Measurements from ENCODE around the gene STARD13.

The STARD13 gene

DNA sequence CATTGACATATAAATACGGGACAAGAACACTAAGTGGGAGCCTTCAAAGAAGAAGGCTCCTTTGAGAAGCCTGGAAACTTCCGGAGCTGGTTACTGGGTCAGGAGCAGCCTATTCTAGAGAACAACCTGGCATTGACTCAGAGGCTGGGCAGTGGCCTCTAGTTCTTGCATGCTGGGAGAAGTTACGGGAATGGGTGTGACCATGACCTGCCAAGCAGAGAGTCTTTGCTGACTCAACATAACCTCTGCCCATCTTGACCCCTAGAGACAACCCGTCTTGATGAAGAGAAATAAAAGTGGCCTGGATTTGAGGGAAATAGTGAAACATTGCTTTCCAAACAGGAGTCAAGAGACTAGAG lies 21.0 kb downstream of the STARD13 start:
- no peak for DNase-seq (ENCODE audit: low spot score in 2 of 2)
- ATAC-seq (replicated peaks; ENCODE audit: extremely low read depth, poor library complexity, severe bottlenecking) = no peak
- Mint-ChIP-seq H3K27me3 (no peaks in the 10 kb centered on the region), H3K4me1 (no peaks in the 10 kb centered on the region), H3K27ac (ENCODE audit: low read depth) (no peak overlapping the region), H3K9me3 (no peaks in the 10 kb centered on the region), H3K4me3 (no peak overlapping the region), H3K36me3 (ENCODE audit: insufficient read depth) (no peaks in the 10 kb centered on the region)

- ATAC-seq (replicated peaks; ENCODE audit: extremely low read depth, poor library complexity, severe bottlenecking) (no peak), DNase-seq (ENCODE audit: low spot score in 2 of 2) (no peak)
- H3K27ac Mint-ChIP-seq (ENCODE audit: low read depth) = no peak overlapping the region
- no peak overlapping the region for H3K4me3 Mint-ChIP-seq
- no peaks in the 10 kb centered on the region for H3K4me1 Mint-ChIP-seq
- H3K36me3 Mint-ChIP-seq (ENCODE audit: insufficient read depth) = no peaks in the 10 kb centered on the region
- no peaks in the 10 kb centered on the region for H3K9me3 Mint-ChIP-seq
- H3K27me3 Mint-ChIP-seq = no peaks in the 10 kb centered on the region
These were observed 21.5 kb downstream of the STARD13 start for GRCh38 chr13:33263976-33264619.

DNA sequence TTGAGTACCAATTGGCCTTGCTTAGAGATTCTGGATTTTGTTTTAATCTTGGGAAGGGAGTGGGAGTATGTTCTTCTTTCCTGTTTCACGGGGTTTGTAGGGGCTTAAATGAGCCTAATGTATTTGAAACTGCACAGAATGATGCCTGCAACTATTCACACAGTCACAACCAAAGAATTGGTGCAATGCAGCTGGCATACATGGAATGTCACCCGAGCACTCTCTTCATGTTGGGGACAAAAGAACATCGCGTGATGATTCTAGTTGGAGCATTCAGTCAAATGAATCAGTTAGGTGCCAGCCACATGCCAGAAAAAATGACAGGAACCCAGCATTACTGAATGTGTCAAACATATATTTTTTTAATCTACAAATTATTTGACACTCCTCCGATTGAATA lies 22.1 kb downstream of the STARD13 start:
- Mint-ChIP-seq H3K9me3 (no peaks in the 10 kb centered on the region), H3K36me3 (ENCODE audit: insufficient read depth) (no peaks in the 10 kb centered on the region), H3K4me1 (no peaks in the 10 kb centered on the region), H3K27me3 (no peaks in the 10 kb centered on the region), H3K27ac (ENCODE audit: low read depth) (no peak overlapping the region), H3K4me3 (no peak overlapping the region)
- ATAC-seq (replicated peaks; ENCODE audit: extremely low read depth, poor library complexity, severe bottlenecking) = no peak
- DNase-seq (ENCODE audit: low spot score in 2 of 2) = no peak

- no peak for DNase-seq (ENCODE audit: low spot score in 2 of 2)
- Mint-ChIP-seq H3K9me3 (no peaks in the 10 kb centered on the region), H3K4me1 (no peaks in the 10 kb centered on the region), H3K27ac (ENCODE audit: low read depth) (no peak overlapping the region), H3K36me3 (ENCODE audit: insufficient read depth) (no peaks in the 10 kb centered on the region), H3K27me3 (no peaks in the 10 kb centered on the region), H3K4me3 (no peak overlapping the region)
- no peak for ATAC-seq (replicated peaks; ENCODE audit: extremely low read depth, poor library complexity, severe bottlenecking)
These were observed 22.6 kb downstream of the STARD13 start for GRCh38 chr13:33262997-33263396.

- H3K27ac Mint-ChIP-seq (ENCODE audit: low read depth) = no peak overlapping the region
- H3K9me3 Mint-ChIP-seq = no peaks in the 10 kb centered on the region
- DNase-seq (ENCODE audit: low spot score in 2 of 2) = no peak
- H3K27me3 Mint-ChIP-seq = no peaks in the 10 kb centered on the region
- H3K36me3 Mint-ChIP-seq (ENCODE audit: insufficient read depth) = no peaks in the 10 kb centered on the region
- H3K4me3 Mint-ChIP-seq = no peak overlapping the region
- H3K4me1 Mint-ChIP-seq = no peaks in the 10 kb centered on the region
- ATAC-seq (replicated peaks; ENCODE audit: extremely low read depth, poor library complexity, severe bottlenecking) = no peak
These were observed 23.0 kb downstream of the STARD13 start for GRCh38 chr13:33262594-33262993.

DNA sequence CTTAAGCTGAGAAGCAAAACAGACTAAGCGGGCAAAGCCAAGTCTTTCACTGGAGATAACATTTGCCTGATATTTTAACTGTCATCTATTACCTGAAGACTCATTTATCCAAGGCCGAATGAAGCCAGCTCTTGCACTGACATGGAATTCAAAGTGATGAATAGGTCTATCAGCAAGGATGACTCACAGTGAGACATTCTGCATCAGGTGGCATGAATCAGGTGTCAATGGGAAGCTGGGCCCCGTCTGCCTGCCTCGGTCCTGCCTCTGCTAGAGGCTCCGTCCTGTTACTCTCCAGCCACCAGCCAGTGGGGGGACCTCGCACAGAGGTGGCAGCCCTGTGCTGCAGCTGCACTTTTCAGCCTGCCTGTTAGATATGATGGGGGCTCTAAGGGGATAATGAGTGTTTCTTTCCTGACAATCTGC lies 23.5 kb downstream of the STARD13 start:
- Mint-ChIP-seq H3K9me3 (no peaks in the 10 kb centered on the region), H3K4me1 (no peaks in the 10 kb centered on the region), H3K27me3 (no peaks in the 10 kb centered on the region), H3K36me3 (ENCODE audit: insufficient read depth) (no peaks in the 10 kb centered on the region), H3K4me3 (no peak overlapping the region), H3K27ac (ENCODE audit: low read depth) (no peak overlapping the region)
- DNase-seq (ENCODE audit: low spot score in 2 of 2) = no peak
- no peak for ATAC-seq (replicated peaks; ENCODE audit: extremely low read depth, poor library complexity, severe bottlenecking)

DNA sequence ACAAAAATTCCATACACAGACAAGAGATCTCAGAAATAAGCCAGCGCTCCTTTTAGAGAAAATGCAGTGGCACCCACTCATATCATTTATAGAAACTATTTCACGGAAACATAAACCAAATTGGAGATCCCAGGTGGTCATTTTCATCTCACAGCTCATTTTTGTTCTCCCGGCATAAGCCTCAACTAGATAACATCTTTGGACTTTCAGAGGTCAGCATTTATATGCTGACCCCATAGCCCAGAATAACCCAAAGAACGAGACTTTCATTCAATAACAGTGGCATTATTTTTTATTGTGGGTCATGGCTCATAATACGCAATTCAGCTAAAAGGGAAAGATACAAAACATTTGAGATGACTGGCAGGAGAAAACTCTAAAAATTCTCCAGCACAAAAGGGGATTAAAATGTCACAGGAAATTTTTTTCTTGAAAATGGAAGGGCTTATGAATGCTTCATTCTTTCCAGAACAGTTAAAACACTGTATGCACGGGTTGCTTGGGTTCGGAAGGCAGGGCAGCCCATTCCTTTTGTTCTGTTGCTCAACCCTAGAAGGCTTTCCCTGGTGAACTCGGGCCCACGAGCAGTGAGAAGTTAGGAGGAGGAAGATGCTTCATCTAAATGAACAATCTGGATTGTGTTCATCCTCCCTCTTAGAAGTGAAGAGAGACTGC lies 24.0 kb downstream of the STARD13 start:
- H3K4me3 Mint-ChIP-seq = no peak overlapping the region
- ATAC-seq (replicated peaks; ENCODE audit: extremely low read depth, poor library complexity, severe bottlenecking) (no peak), DNase-seq (ENCODE audit: low spot score in 2 of 2) (no peak)

GRCh38 chr13:33260168-33261098 lies 25.1 kb downstream of the STARD13 start:
- DNase-seq (ENCODE audit: low spot score in 2 of 2) (no peak), ATAC-seq (replicated peaks; ENCODE audit: extremely low read depth, poor library complexity, severe bottlenecking) (no peak)
- Mint-ChIP-seq H3K9me3 (no peaks in the 10 kb centered on the region), H3K4me1 (no peaks in the 10 kb centered on the region), H3K36me3 (ENCODE audit: insufficient read depth) (no peaks in the 10 kb centered on the region), H3K4me3 (no peak overlapping the region), H3K27me3 (no peaks in the 10 kb centered on the region), H3K27ac (ENCODE audit: low read depth) (no peak overlapping the region)

More for the DNA sequence above, 24.0 kb downstream of the STARD13 start:
- H3K27ac Mint-ChIP-seq (ENCODE audit: low read depth) = no peak overlapping the region
- H3K4me1 Mint-ChIP-seq = no peaks in the 10 kb centered on the region
- H3K36me3 Mint-ChIP-seq (ENCODE audit: insufficient read depth) = no peaks in the 10 kb centered on the region
- no peaks in the 10 kb centered on the region for H3K27me3 Mint-ChIP-seq
- no peaks in the 10 kb centered on the region for H3K9me3 Mint-ChIP-seq

DNA sequence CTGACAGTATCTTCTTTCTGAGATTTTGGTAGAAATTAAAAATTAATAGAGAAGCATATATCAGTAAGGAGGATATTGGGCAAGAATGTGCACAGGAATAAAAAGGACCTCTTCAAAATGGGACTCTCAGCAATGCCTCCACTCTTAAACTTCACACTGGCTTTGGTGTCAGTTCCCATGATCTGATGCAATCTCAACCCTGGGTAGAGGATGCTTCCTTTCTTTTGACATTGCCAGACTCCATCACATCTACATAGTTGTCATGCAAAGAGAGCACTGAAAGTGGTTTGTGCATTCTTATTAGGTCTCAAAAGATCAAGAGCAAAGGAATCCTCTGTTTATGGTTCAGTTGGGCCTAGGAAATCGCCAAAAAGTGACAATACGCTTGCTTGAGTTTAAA lies 26.3 kb downstream of the STARD13 start:
- Mint-ChIP-seq H3K36me3 (ENCODE audit: insufficient read depth) (no peaks in the 10 kb centered on the region), H3K27me3 (no peaks in the 10 kb centered on the region), H3K27ac (ENCODE audit: low read depth) (no peak overlapping the region), H3K9me3 (no peaks in the 10 kb centered on the region), H3K4me1 (no peaks in the 10 kb centered on the region), H3K4me3 (no peak overlapping the region)
- no peak for ATAC-seq (replicated peaks; ENCODE audit: extremely low read depth, poor library complexity, severe bottlenecking)
- no peak for DNase-seq (ENCODE audit: low spot score in 2 of 2)

GRCh38 chr13:33258808-33259193 lies 26.8 kb downstream of the STARD13 start:
- H3K9me3 Mint-ChIP-seq = no peaks in the 10 kb centered on the region
- no peaks in the 10 kb centered on the region for H3K36me3 Mint-ChIP-seq (ENCODE audit: insufficient read depth)
- DNase-seq (ENCODE audit: low spot score in 2 of 2) (no peak), ATAC-seq (replicated peaks; ENCODE audit: extremely low read depth, poor library complexity, severe bottlenecking) (no peak)
- H3K27me3 Mint-ChIP-seq = no peaks in the 10 kb centered on the region
- H3K27ac Mint-ChIP-seq (ENCODE audit: low read depth) = no peak overlapping the region
- H3K4me1 Mint-ChIP-seq = no peaks in the 10 kb centered on the region
- no peak overlapping the region for H3K4me3 Mint-ChIP-seq

DNA sequence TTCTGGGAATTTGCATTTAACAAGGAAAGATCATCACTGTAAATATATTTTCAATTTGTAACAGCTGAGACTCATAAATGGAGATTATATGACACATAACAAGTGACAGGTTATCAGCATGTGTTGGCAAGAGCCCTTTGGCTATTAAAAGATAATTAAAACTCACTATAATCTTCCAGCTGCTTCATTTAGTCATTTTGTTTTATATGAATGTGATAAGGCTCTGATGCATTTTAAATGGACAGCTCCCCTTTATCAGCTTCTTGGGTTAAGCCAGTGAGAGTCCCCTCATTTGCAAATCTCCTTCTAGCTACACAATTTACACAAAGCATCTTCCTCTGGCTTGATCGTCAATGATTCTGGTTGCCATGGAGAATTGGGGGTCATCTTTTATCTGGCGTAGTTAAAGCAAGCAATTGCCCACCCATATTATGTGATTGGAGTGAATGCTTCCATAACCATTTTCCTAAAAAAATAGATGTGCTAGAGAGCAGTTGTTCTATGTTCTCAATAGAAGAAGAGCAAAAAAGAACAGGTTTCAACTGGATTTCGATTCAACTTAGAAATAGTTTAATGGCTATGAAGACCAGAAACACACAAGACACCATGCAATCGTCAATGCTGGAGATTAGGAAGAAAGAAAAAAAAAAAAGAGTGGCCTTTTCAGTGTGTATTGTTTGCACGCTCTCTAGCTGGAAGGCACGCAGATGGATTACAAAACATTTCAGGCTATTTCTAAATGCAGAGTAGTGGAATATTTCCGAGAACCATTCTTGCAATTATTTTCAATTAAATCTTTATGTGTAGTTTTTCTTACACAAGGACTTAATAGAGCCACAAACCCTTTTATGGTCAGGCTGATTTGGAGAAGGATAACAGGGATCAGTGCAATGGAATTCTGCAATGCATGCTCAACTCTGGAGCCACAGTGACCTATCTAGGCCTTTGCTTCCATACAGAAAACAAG lies 27.4 kb downstream of the STARD13 start:
- ATAC-seq (replicated peaks; ENCODE audit: extremely low read depth, poor library complexity, severe bottlenecking) (no peak), DNase-seq (ENCODE audit: low spot score in 2 of 2) (no peak)
- H3K36me3 Mint-ChIP-seq (ENCODE audit: insufficient read depth) = no peaks in the 10 kb centered on the region
- H3K4me1 Mint-ChIP-seq = no peaks in the 10 kb centered on the region
- H3K9me3 Mint-ChIP-seq = no peaks in the 10 kb centered on the region
- H3K4me3 Mint-ChIP-seq = no peak overlapping the region
- H3K27ac Mint-ChIP-seq (ENCODE audit: low read depth) = no peak overlapping the region
- H3K27me3 Mint-ChIP-seq = no peaks in the 10 kb centered on the region

All from central memory CD8-positive, alpha-beta T cell (primary cell).